Measurements from ENCODE around the gene MYH11.

DNA sequence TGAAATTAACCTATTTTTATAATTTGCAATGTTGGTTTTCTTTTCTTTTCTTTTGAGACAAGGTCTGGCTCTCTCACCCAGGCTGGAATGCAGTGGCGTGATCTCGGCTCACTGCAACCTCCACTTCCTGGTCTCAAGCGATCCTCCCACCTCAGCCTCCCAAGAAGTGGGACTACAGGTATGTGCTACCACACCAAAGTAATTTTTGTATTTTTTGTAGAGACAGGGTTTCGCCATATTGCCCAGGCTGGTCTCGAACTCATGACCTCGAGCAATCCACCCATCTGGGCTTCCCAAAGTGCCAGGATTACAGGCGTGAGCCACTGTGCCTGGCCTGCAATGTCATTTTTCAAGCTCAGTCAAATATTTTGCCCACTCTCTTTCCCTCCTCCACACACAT is 36.0 kb downstream of the MYH11 start:
- TF ChIP-seq POLR2AphosphoS5 (IDR thresholded peaks at IDR 0.05; ENCODE audit: low read depth) (no peak), JUNB (IDR thresholded peaks at IDR 0.05; ENCODE audit: unreplicated experiment) (no peak), EZH2 (IDR thresholded peaks at IDR 0.05; ENCODE audit: low read depth, unreplicated experiment) (no peak), EZH2phosphoT487 (IDR thresholded peaks at IDR 0.05; ENCODE audit: unreplicated experiment) (no peak), ETS1 (IDR thresholded peaks at IDR 0.05) (no peak), ZNF114 (CRISPR knock-in tag; IDR thresholded peaks at IDR 0.05) (no peak), CREB1 (CRISPR knock-in tag; IDR thresholded peaks at IDR 0.05; ENCODE audit: low read depth) (no peak), NANOG (IDR thresholded peaks at IDR 0.05; ENCODE audit: borderline replicate concordance) (no peak), STAT1 (IDR thresholded peaks at IDR 0.05; ENCODE audit: unreplicated experiment) (no peak), ZNF331 (CRISPR knock-in tag; IDR thresholded peaks at IDR 0.05; ENCODE audit: low read depth) (no peak)
- TF ChIP-seq, protein P1, sequence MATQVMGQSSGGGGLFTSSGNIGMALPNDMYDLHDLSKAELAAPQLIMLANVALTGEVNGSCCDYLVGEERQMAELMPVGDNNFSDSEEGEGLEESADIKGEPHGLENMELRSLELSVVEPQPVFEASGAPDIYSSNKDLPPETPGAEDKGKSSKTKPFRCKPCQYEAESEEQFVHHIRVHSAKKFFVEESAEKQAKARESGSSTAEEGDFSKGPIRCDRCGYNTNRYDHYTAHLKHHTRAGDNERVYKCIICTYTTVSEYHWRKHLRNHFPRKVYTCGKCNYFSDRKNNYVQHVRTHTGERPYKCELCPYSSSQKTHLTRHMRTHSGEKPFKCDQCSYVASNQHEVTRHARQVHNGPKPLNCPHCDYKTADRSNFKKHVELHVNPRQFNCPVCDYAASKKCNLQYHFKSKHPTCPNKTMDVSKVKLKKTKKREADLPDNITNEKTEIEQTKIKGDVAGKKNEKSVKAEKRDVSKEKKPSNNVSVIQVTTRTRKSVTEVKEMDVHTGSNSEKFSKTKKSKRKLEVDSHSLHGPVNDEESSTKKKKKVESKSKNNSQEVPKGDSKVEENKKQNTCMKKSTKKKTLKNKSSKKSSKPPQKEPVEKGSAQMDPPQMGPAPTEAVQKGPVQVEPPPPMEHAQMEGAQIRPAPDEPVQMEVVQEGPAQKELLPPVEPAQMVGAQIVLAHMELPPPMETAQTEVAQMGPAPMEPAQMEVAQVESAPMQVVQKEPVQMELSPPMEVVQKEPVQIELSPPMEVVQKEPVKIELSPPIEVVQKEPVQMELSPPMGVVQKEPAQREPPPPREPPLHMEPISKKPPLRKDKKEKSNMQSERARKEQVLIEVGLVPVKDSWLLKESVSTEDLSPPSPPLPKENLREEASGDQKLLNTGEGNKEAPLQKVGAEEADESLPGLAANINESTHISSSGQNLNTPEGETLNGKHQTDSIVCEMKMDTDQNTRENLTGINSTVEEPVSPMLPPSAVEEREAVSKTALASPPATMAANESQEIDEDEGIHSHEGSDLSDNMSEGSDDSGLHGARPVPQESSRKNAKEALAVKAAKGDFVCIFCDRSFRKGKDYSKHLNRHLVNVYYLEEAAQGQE (IDR thresholded peaks at IDR 0.05; ENCODE audit: unreplicated experiment) = no peak
- TF ChIP-seq, protein P2, sequence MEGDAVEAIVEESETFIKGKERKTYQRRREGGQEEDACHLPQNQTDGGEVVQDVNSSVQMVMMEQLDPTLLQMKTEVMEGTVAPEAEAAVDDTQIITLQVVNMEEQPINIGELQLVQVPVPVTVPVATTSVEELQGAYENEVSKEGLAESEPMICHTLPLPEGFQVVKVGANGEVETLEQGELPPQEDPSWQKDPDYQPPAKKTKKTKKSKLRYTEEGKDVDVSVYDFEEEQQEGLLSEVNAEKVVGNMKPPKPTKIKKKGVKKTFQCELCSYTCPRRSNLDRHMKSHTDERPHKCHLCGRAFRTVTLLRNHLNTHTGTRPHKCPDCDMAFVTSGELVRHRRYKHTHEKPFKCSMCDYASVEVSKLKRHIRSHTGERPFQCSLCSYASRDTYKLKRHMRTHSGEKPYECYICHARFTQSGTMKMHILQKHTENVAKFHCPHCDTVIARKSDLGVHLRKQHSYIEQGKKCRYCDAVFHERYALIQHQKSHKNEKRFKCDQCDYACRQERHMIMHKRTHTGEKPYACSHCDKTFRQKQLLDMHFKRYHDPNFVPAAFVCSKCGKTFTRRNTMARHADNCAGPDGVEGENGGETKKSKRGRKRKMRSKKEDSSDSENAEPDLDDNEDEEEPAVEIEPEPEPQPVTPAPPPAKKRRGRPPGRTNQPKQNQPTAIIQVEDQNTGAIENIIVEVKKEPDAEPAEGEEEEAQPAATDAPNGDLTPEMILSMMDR (conservative IDR thresholded peaks at IDR 0.05; ENCODE audit: low read depth in 2 of 2) = no peak
